Colonic mucosa (tissue), 4 donors: ENCODE measurements around the gene FAM9C. TPM values are rescaled to one million over a fixed set of nuclear protein-coding genes. Genes with fewer than 3 reads are reported as not detected.
"Not testable (repeated sequence)": the region's sequence is repeated elsewhere in the genome, so short reads cannot be mapped to it uniquely, and the experiment has no call there.

Experiments
- DNase-seq: peaks from one replicate; pipeline ENCODE4 v3.0.0-alpha.2; 2020
- H3K27ac ChIP-seq: fragments of 200-600 bp; one replicate; pipeline ENCODE4 v1.8.0; 2021
- H3K27me3 ChIP-seq: fragments of 200-600 bp; one replicate; pipeline ENCODE4 v1.8.0; 2021
- H3K36me3 ChIP-seq: fragments of 200-600 bp; one replicate; pipeline ENCODE4 v1.8.0; 2021
- H3K4me1 ChIP-seq: fragments of 200-600 bp; one replicate; pipeline ENCODE4 v1.8.0; 2021; ENCODE audit warnings: mild to moderate bottlenecking
- H3K4me3 ChIP-seq: fragments of 200-600 bp; one replicate; pipeline ENCODE4 v1.8.0; 2021
- H3K9ac ChIP-seq, 2 donors: one replicate each; pipeline ENCODE4 v1.7.0; 2013; ENCODE audit warnings: control low read depth in 2 of 2, low read depth in 2 of 2, low read length in 2 of 2
- H3K9me3 ChIP-seq: fragments of 200-600 bp; one replicate; pipeline ENCODE4 v1.8.0; 2021
- CTCF ChIP-seq: fragments of 200-600 bp; IDR thresholded peaks from one replicate; pipeline ENCODE4 v1.8.0; 2022; ENCODE audit warnings: antibody characterized with exemption, mild to moderate bottlenecking
- intact Hi-C: fragments of 100-400 bp; cut with DNase I; formaldehyde crosslinking; loops from one replicate; pipeline ENCODE4 v1.14.1; 2022
- total RNA-seq, 2 donors: library from RNA; stranded (reverse); fragmentation: NEBNext Ultra II Directional in 1 of 2; extraction: Animal tissue kit (Norgen Biotek cat#: 25700) in 1 of 2; gene quantifications; one replicate each; pipeline ENCODE4 v1.2.1, GENCODE V29; 2021
- donor health status: healthy.
- donor health status: DM: no; HTN: no; CAD: no.
- donor health status: DM: no; HTN: no; CAD: no.

Gene FAM9C
- total RNA-seq, 2 donors from 2014 or later: not detected

GRCh38 chrX:13068651-13069050 is 24.2 kb upstream of the FAM9C start:
- H3K36me3 ChIP-seq: no peaks in the 10 kb centered on the region

GRCh38 chrX:13067773-13068172 is 23.4 kb upstream of the FAM9C start:
- Histone ChIP-seq H3K27me3 (no peaks in the 10 kb centered on the region), H3K27ac (no peak overlapping the region), H3K4me1 (no peaks in the 10 kb centered on the region), H3K36me3 (no peaks in the 10 kb centered on the region), H3K9me3 (no peaks in the 10 kb centered on the region), H3K4me3 (no peak overlapping the region), H3K9ac (no peak overlapping the region)
- DNase-seq: no peak
- intact Hi-C loops: no loop called here
- no peak for TF ChIP-seq CTCF

More at GRCh38 chrX:13068651-13069050, 24.2 kb upstream of the FAM9C start:
- no peak for TF ChIP-seq CTCF
- Histone ChIP-seq H3K9me3 (no peaks in the 10 kb centered on the region), H3K4me3 (no peak overlapping the region), H3K27me3 (no peaks in the 10 kb centered on the region), H3K9ac (no peak overlapping the region), H3K27ac (no peak overlapping the region), H3K4me1 (no peaks in the 10 kb centered on the region)
- intact Hi-C loops: no loop called here
- DNase-seq: no peak

GRCh38 chrX:13066391-13066790 is 22.0 kb upstream of the FAM9C start:
- TF ChIP-seq CTCF: no peak
- H3K27ac ChIP-seq: no peak overlapping the region
- DNase-seq: no peak
- no peaks in the 10 kb centered on the region for H3K27me3 ChIP-seq
- intact Hi-C loops: no loop called here
- no peak overlapping the region for H3K9ac ChIP-seq
- no peaks in the 10 kb centered on the region for H3K36me3 ChIP-seq
- no peaks in the 10 kb centered on the region for H3K9me3 ChIP-seq
- no peak overlapping the region for H3K4me3 ChIP-seq
- H3K4me1 ChIP-seq: no peaks in the 10 kb centered on the region

- H3K27ac ChIP-seq: no peak overlapping the region
- no peaks in the 10 kb centered on the region for H3K36me3 ChIP-seq
- no peak overlapping the region for H3K9ac ChIP-seq
- H3K4me1 ChIP-seq: no peaks in the 10 kb centered on the region
- H3K9me3 ChIP-seq: no peaks in the 10 kb centered on the region
- no peaks in the 10 kb centered on the region for H3K27me3 ChIP-seq
- no peak overlapping the region for H3K4me3 ChIP-seq
- intact Hi-C loops: no loop called here
- no peak for DNase-seq
- TF ChIP-seq CTCF: no peak
These were observed 20.3 kb upstream of the FAM9C start for GRCh38 chrX:13064599-13065143.

- H3K36me3 ChIP-seq, H3K27me3 ChIP-seq, H3K4me1 ChIP-seq, H3K27ac ChIP-seq, intact Hi-C loops, H3K9ac ChIP-seq, DNase-seq, H3K4me3 ChIP-seq, H3K9me3 ChIP-seq: not testable (repeated sequence)
These were observed 18.7 kb upstream of the FAM9C start for GRCh38 chrX:13063124-13063523.

GRCh38 chrX:13062331-13062730 is 17.9 kb upstream of the FAM9C start:
- H3K36me3 ChIP-seq, H3K27me3 ChIP-seq, H3K27ac ChIP-seq, H3K9me3 ChIP-seq, H3K4me1 ChIP-seq, intact Hi-C loops, H3K4me3 ChIP-seq, DNase-seq, H3K9ac ChIP-seq: not testable (repeated sequence)

GRCh38 chrX:13061215-13061708 is 16.8 kb upstream of the FAM9C start:
- H3K36me3 ChIP-seq, H3K27me3 ChIP-seq, H3K9me3 ChIP-seq, DNase-seq, H3K9ac ChIP-seq, H3K4me3 ChIP-seq, H3K4me1 ChIP-seq, intact Hi-C loops, H3K27ac ChIP-seq: not testable (repeated sequence)
